AG04450 (cell line): ENCODE data around the gene GPR160. TPM values are rescaled to one million over a fixed set of nuclear protein-coding genes. Genes with fewer than 3 reads are reported as not detected.
"Not testable (repeated sequence)": the region's sequence is repeated elsewhere in the genome, so short reads cannot be mapped to it uniquely, and the experiment has no call there.

Experiments
- CTCF ChIA-PET: fragments of 300-600, 350-600 bp; formaldehyde crosslinking; extraction: SDS; loops from one replicate; lab custom pipeline; 2022; ENCODE audit warnings: antibody characterized with exemption, inconsistent platforms; lab: Charles Lee
- POLR2A ChIA-PET: fragments of 350-600 bp; formaldehyde crosslinking; extraction: SDS; loops from one replicate; lab custom pipeline; 2021; ENCODE audit warnings: antibody characterized with exemption, inconsistent platforms; lab: Yijun Ruan, JAX
- DNase-seq: peaks from one replicate; pipeline ENCODE4 v3.0.0-alpha.2; 2011; ENCODE audit warnings: low read depth, low spot score
- H3K27ac ChIP-seq: one replicate; pipeline ENCODE4 v1.5.1; 2012; ENCODE audit warnings: low read depth, low read length, control low read depth
- H3K27me3 ChIP-seq: one replicate; pipeline ENCODE4 v1.6.0; 2012; ENCODE audit warnings: low read length; ENCODE audit not compliant: control insufficient read depth, insufficient read depth
- H3K4me3 ChIP-seq: 2 replicates; pipeline ENCODE4 v1.5.1; 2011; ENCODE audit warnings: mild to moderate bottlenecking, low read depth, low read length, control low read depth
- H3K9me3 ChIP-seq: 2 replicates; pipeline ENCODE4 v1.5.1; 2012; ENCODE audit warnings: low read length; ENCODE audit not compliant: control insufficient read depth, insufficient read depth
- CTCF ChIP-seq: IDR thresholded peaks from 2 replicates; pipeline ENCODE4 v1.5.1; 2011; ENCODE audit warnings: low read depth, low read length, control low read depth, inconsistent platforms
- polyA plus RNA-seq: library from polyadenylated mRNA; depleted of rRNA; stranded (reverse); fragments of >200 nt; gene quantifications from 2 replicates; pipeline ENCODE4 v1.2.3, GENCODE V29; 2011

The GPR160 gene
- polyA plus RNA-seq, 1 experiment = 0.27 TPM

- ChIA-PET POLR2A (no interaction called here), CTCF (interaction anchor here (0.6 kb wide), 1 partner anchor 1876 kb away, joined by 4 read pairs; no protein-coding TSS in a partner anchor)
- Histone ChIP-seq H3K4me3 (no peak overlapping the region), H3K27me3 (no peaks in the 10 kb centered on the region), H3K27ac (no peak overlapping the region), H3K9me3 (no peaks in the 10 kb centered on the region)
- TF ChIP-seq CTCF = no peak
- no peak for DNase-seq
These were observed 64.6 kb downstream of the GPR160 start for GRCh38 chr3:170102431-170102830.

- H3K27me3 ChIP-seq = no peaks in the 10 kb centered on the region
- CTCF ChIA-PET = no interaction called here
- H3K9me3 ChIP-seq = no peaks in the 10 kb centered on the region
- H3K27ac ChIP-seq = no peak overlapping the region
- POLR2A ChIA-PET = no interaction called here
- no peak for TF ChIP-seq CTCF
- no peak overlapping the region for H3K4me3 ChIP-seq
- DNase-seq = no peak
These were observed 70.1 kb downstream of the GPR160 start for GRCh38 chr3:170107941-170108340.

DNA sequence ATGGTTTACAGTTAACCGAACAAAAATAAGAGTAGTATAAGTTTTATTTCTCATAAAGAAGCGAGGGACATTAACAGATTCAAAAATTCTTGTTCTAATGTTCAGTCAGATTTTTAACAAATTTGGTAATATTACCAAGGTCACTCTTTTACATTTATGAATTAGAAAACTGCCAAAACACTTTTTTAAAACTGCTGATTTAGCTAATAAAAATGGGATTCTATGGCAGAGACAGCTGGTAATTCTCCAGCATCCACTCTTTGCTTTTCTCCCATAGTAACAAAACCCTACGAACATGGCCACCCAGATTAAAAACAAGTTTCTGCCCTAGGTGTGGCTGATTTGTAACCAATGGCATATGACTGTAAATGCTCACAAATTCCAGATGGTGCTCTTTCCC lies 71.2 kb downstream of the GPR160 start:
- no peak for DNase-seq
- H3K27me3 ChIP-seq = no peaks in the 10 kb centered on the region
- no peaks in the 10 kb centered on the region for H3K9me3 ChIP-seq
- no peak overlapping the region for H3K27ac ChIP-seq
- ChIA-PET POLR2A (no interaction called here), CTCF (no interaction called here)
- H3K4me3 ChIP-seq = no peak overlapping the region
- no peak for TF ChIP-seq CTCF

DNA sequence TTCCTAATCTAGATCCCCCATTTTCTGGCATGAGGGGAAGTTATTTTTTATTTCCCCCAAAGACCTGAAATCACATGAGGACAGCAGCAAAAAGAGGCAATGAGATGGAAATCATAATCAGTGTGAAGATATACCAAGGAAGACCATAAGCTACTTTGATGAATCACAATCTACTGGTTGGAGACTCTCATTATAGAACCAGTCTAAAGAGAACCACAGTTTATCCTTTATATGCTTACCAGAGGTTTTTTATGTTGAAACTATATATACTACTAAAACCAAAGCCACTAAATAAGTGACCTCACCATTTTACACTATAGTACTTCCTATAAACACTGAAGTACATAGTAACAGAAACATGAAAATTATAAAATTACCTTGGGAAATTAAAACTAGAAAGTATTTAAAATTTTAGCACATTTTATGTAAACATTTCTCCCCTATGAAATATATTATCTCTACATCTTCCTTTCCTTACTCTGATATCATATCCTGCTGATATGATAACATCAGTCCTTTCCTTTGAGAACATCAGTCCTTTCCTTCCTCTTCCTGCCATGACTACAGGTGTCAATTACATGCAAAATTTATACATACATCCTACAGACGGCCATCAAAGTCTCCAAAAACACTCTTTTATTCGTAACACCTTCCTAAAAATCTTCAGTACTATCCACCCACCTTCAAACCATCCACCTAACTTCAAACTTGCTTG lies 71.9 kb downstream of the GPR160 start:
- Histone ChIP-seq H3K4me3 (no peak overlapping the region), H3K9me3 (no peaks in the 10 kb centered on the region), H3K27me3 (no peaks in the 10 kb centered on the region), H3K27ac (no peak overlapping the region)
- DNase-seq = no peak
- CTCF ChIA-PET = no interaction called here
- no peak for TF ChIP-seq CTCF
- POLR2A ChIA-PET = no interaction called here

DNA sequence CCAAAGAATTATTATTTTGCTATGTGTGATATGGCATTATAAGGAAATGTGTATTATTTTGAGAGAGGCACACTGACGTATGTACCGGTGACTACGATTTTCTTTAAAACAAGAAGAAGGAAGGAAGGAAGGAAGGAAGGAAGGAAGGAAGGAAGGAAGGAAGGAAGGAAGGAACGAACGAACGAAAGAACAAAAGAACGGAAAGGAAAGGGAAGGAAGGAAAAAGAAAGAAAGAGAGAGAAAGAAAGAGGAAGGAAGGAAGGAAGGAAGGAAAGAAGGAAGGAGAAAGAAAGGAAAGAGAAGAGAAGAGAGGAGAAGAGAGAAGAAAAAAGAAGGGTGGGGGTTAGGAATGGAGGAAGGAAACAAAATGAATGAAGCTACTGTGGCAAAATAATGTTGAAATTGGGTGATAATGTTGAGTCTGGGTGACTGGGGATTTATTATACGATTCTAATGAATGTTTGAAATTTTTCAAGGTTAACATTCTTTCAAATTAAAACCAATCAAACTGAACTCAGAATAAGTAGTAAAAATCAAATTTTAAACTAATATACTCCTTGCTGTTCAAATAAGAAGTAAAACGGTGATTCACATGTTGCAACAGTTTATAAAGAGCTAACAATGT lies 73.5 kb downstream of the GPR160 start:
- CTCF ChIA-PET = interaction anchor here (0.5 kb wide), 1 partner anchor 69 kb away, joined by 3 read pairs; no protein-coding TSS in a partner anchor
- POLR2A ChIA-PET = no interaction called here
- Histone ChIP-seq H3K4me3 (no peak overlapping the region), H3K9me3 (no peaks in the 10 kb centered on the region), H3K27me3 (no peaks in the 10 kb centered on the region), H3K27ac (no peak overlapping the region)
- DNase-seq = no peak
- no peak for TF ChIP-seq CTCF

DNA sequence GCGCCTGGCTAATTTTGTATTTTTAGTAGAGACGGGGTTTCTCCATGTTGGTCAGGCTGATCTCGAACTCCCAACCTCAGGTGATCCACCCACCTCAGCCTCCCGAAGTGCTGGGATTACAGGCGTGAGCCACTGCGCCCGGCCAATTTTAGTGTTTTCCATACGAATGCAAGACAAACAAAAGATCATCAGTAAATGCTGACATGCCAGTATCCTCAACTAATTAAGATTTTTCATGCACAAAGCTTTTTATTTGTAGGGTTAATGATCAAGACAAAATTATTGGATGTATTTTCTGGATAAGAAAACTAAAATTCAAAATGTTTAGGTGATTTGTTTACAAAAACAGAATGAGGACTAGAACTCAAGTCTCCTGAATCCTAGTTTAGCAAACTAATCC lies 76.4 kb downstream of the GPR160 start:
- CTCF ChIA-PET, POLR2A ChIA-PET, H3K4me3 ChIP-seq, H3K9me3 ChIP-seq, H3K27ac ChIP-seq, H3K27me3 ChIP-seq, DNase-seq: not testable (repeated sequence)
